ENCODE measurements around the gene MYO7A.

Gene MYO7A

GRCh38 chr11:77176996-77177395, 49.0 kb downstream of the MYO7A start:
- H4K20me1 ChIP-seq (ENCODE audit: insufficient read depth, low read length) = no peaks in the 10 kb centered on the region
- no peak for DNase-seq
- H3K27ac ChIP-seq (ENCODE audit: low read length) = no peak overlapping the region
- no peaks in the 10 kb centered on the region for H3K9me3 ChIP-seq (replicated peaks; ENCODE audit: insufficient read depth, low read length)
- no peak for TF ChIP-seq CTCF (IDR thresholded peaks at IDR 0.05; ENCODE audit: low read length)
- TF ChIP-seq EZH2phosphoT487 (IDR thresholded peaks at IDR 0.05; ENCODE audit: low read length) = no peak
- no peak for TF ChIP-seq EZH2 (optimal IDR thresholded peaks at IDR 0.05; ENCODE audit: low read depth, low read length)
- H3F3A ChIP-seq (ENCODE audit: insufficient read depth, low read length) = no peaks in the 10 kb centered on the region
- no peak overlapping the region for H2AFZ ChIP-seq (ENCODE audit: low read length)
- H3K36me3 ChIP-seq (replicated peaks; ENCODE audit: insufficient read depth, low read length) = no peaks in the 10 kb centered on the region
- H3K4me1 ChIP-seq (ENCODE audit: low read length) = no peaks in the 10 kb centered on the region
- no peaks in the 10 kb centered on the region for H3K9me2 ChIP-seq (replicated peaks; ENCODE audit: insufficient read depth, low read length)
- H3K9ac ChIP-seq (ENCODE audit: low read length) = no peak overlapping the region
- H3K27me3 ChIP-seq (replicated peaks; ENCODE audit: insufficient read depth, low read length) = no peaks in the 10 kb centered on the region
- H3K4me2 ChIP-seq (ENCODE audit: low read depth, low read length) = no peak overlapping the region
- no peak overlapping the region for H3K4me3 ChIP-seq (ENCODE audit: low read length)
- no peaks in the 10 kb centered on the region for H3K79me2 ChIP-seq (ENCODE audit: low read length)

- Histone ChIP-seq H2AFZ (ENCODE audit: low read length) (no peak overlapping the region), H3K4me1 (ENCODE audit: low read length) (no peaks in the 10 kb centered on the region), H3K27me3 (replicated peaks; ENCODE audit: insufficient read depth, low read length) (no peaks in the 10 kb centered on the region), H3F3A (ENCODE audit: insufficient read depth, low read length) (no peaks in the 10 kb centered on the region), H3K4me3 (ENCODE audit: low read length) (no peak overlapping the region), H3K36me3 (replicated peaks; ENCODE audit: insufficient read depth, low read length) (no peaks in the 10 kb centered on the region), H3K4me2 (ENCODE audit: low read depth, low read length) (no peak overlapping the region), H3K27ac (ENCODE audit: low read length) (no peak overlapping the region), H3K9me3 (replicated peaks; ENCODE audit: insufficient read depth, low read length) (no peaks in the 10 kb centered on the region), H3K9ac (ENCODE audit: low read length) (no peak overlapping the region), H3K79me2 (ENCODE audit: low read length) (no peaks in the 10 kb centered on the region), H4K20me1 (ENCODE audit: insufficient read depth, low read length) (no peaks in the 10 kb centered on the region), H3K9me2 (replicated peaks; ENCODE audit: insufficient read depth, low read length) (no peaks in the 10 kb centered on the region)
- DNase-seq = no peak
- TF ChIP-seq CTCF (IDR thresholded peaks at IDR 0.05; ENCODE audit: low read length) (no peak), EZH2 (optimal IDR thresholded peaks at IDR 0.05; ENCODE audit: low read depth, low read length) (no peak), EZH2phosphoT487 (IDR thresholded peaks at IDR 0.05; ENCODE audit: low read length) (no peak)
These were observed 50.1 kb downstream of the MYO7A start for GRCh38 chr11:77178150-77178549.

DNA sequence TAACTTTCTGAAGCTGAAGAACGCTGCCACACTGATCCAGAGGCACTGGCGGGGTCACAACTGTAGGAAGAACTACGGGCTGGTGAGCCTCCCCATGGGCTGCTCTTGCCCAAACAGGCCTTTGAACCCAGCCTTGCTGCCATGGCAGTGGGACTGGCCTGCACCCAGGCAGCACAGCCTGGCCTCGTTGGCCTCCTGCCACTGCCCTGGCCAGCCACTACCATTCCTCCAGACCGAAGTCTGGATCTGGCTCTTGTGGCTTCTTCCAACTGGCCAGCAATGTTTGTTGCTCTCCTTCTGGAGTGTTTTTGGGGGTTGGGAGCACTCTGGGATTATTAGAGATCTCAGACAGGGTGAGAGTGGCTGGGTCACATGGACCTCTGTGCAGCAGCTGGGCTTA, 51.0 kb downstream of the MYO7A start:
- no peaks in the 10 kb centered on the region for H3F3A ChIP-seq (ENCODE audit: insufficient read depth, low read length)
- H3K36me3 ChIP-seq (replicated peaks; ENCODE audit: insufficient read depth, low read length) = no peaks in the 10 kb centered on the region
- TF ChIP-seq EZH2phosphoT487 (IDR thresholded peaks at IDR 0.05; ENCODE audit: low read length) = no peak
- no peak for TF ChIP-seq CTCF (IDR thresholded peaks at IDR 0.05; ENCODE audit: low read length)
- TF ChIP-seq EZH2 (optimal IDR thresholded peaks at IDR 0.05; ENCODE audit: low read depth, low read length) = no peak
- H3K4me1 ChIP-seq (ENCODE audit: low read length) = no peaks in the 10 kb centered on the region
- H2AFZ ChIP-seq (ENCODE audit: low read length) = no peak overlapping the region
- no peaks in the 10 kb centered on the region for H4K20me1 ChIP-seq (ENCODE audit: insufficient read depth, low read length)
- no peak overlapping the region for H3K4me3 ChIP-seq (ENCODE audit: low read length)
- no peaks in the 10 kb centered on the region for H3K27me3 ChIP-seq (replicated peaks; ENCODE audit: insufficient read depth, low read length)
- no peak overlapping the region for H3K27ac ChIP-seq (ENCODE audit: low read length)
- H3K9me3 ChIP-seq (replicated peaks; ENCODE audit: insufficient read depth, low read length) = no peaks in the 10 kb centered on the region
- no peaks in the 10 kb centered on the region for H3K79me2 ChIP-seq (ENCODE audit: low read length)
- no peak overlapping the region for H3K9ac ChIP-seq (ENCODE audit: low read length)
- H3K9me2 ChIP-seq (replicated peaks; ENCODE audit: insufficient read depth, low read length) = no peaks in the 10 kb centered on the region
- H3K4me2 ChIP-seq (ENCODE audit: low read depth, low read length) = no peak overlapping the region
- no peak for DNase-seq

Data from MM.1S (cell line).